ENCODE results near the gene GATB.
"Not testable (repeated sequence)": the region's sequence is repeated elsewhere in the genome, so short reads cannot be mapped to it uniquely, and the experiment has no call there.

Gene GATB

GRCh38 chr4:151736361-151736760 lies 24.4 kb downstream of the GATB start:
- Mint-ChIP-seq H3K4me3 (no peak overlapping the region), H3K36me3 (ENCODE audit: low read depth) (peaks cover 70% of the 10 kb centered on the region), H3K9me3 (peaks cover 41% of the 10 kb centered on the region), H3K27ac (no peak overlapping the region), H3K27me3 (no peaks in the 10 kb centered on the region), H3K4me1 (ENCODE audit: low read depth) (no peaks in the 10 kb centered on the region)
- intact Hi-C loops (cut with micrococcal nuclease) = no loop called here

- intact Hi-C loops (cut with micrococcal nuclease); H3K4me3 Mint-ChIP-seq; H3K27ac Mint-ChIP-seq; H3K27me3 Mint-ChIP-seq: not testable (repeated sequence)
- Mint-ChIP-seq H3K9me3 (peaks cover 14% of the 10 kb centered on the region), H3K4me1 (ENCODE audit: low read depth) (peaks cover 17% of the 10 kb centered on the region), H3K36me3 (ENCODE audit: low read depth) (peaks cover 52% of the 10 kb centered on the region)
Observed at GRCh38 chr4:151731670-151732069, 29.1 kb downstream of the GATB start.

GRCh38 chr4:151729731-151730559 lies 30.9 kb downstream of the GATB start:
- intact Hi-C loops (cut with micrococcal nuclease) = no loop called here
- no peak overlapping the region for H3K27ac Mint-ChIP-seq

GRCh38 chr4:151728679-151729078 lies 32.1 kb downstream of the GATB start:
- H3K27me3 Mint-ChIP-seq = no peaks in the 10 kb centered on the region
- H3K4me1 Mint-ChIP-seq (ENCODE audit: low read depth) = peaks cover 23% of the 10 kb centered on the region
- no peak overlapping the region for H3K4me3 Mint-ChIP-seq
- no peak overlapping the region for H3K27ac Mint-ChIP-seq
- H3K9me3 Mint-ChIP-seq = no peaks in the 10 kb centered on the region
- intact Hi-C loops (cut with micrococcal nuclease) = no loop called here
- peaks cover 29% of the 10 kb centered on the region for H3K36me3 Mint-ChIP-seq (ENCODE audit: low read depth)

More at GRCh38 chr4:151729731-151730559, 30.9 kb downstream of the GATB start:
- H3K27me3 Mint-ChIP-seq = no peaks in the 10 kb centered on the region
- H3K9me3 Mint-ChIP-seq = no peaks in the 10 kb centered on the region
- H3K4me1 Mint-ChIP-seq (ENCODE audit: low read depth) = peaks cover 17% of the 10 kb centered on the region
- peaks cover 38% of the 10 kb centered on the region for H3K36me3 Mint-ChIP-seq (ENCODE audit: low read depth)
- H3K4me3 Mint-ChIP-seq = no peak overlapping the region

GRCh38 chr4:151728006-151728405 lies 32.8 kb downstream of the GATB start:
- intact Hi-C loops (cut with micrococcal nuclease) = no loop called here
- Mint-ChIP-seq H3K27me3 (no peaks in the 10 kb centered on the region), H3K4me1 (ENCODE audit: low read depth) (peaks cover 23% of the 10 kb centered on the region), H3K4me3 (no peak overlapping the region), H3K36me3 (ENCODE audit: low read depth) (peaks cover 26% of the 10 kb centered on the region), H3K27ac (no peak overlapping the region), H3K9me3 (no peaks in the 10 kb centered on the region)

- H3K4me1 Mint-ChIP-seq (ENCODE audit: low read depth) = peaks cover 23% of the 10 kb centered on the region
- no peaks in the 10 kb centered on the region for H3K9me3 Mint-ChIP-seq
- H3K36me3 Mint-ChIP-seq (ENCODE audit: low read depth) = peaks cover 28% of the 10 kb centered on the region
- H3K4me3 Mint-ChIP-seq = no peak overlapping the region
- intact Hi-C loops (cut with micrococcal nuclease) = no loop called here
- H3K27me3 Mint-ChIP-seq = no peaks in the 10 kb centered on the region
- H3K27ac Mint-ChIP-seq = no peak overlapping the region
Observed at GRCh38 chr4:151727365-151727764, 33.4 kb downstream of the GATB start.

GRCh38 chr4:151725087-151725486 lies 35.7 kb downstream of the GATB start:
- H3K4me3 Mint-ChIP-seq = no peak overlapping the region
- H3K4me1 Mint-ChIP-seq (ENCODE audit: low read depth) = peaks cover 17% of the 10 kb centered on the region
- no peaks in the 10 kb centered on the region for H3K27me3 Mint-ChIP-seq
- no peak overlapping the region for H3K27ac Mint-ChIP-seq
- peaks cover 18% of the 10 kb centered on the region for H3K36me3 Mint-ChIP-seq (ENCODE audit: low read depth)
- intact Hi-C loops (cut with micrococcal nuclease) = no loop called here
- H3K9me3 Mint-ChIP-seq = no peaks in the 10 kb centered on the region

- Mint-ChIP-seq H3K36me3 (ENCODE audit: low read depth) (peaks cover 44% of the 10 kb centered on the region), H3K4me3 (no peak overlapping the region), H3K27ac (no peak overlapping the region), H3K4me1 (ENCODE audit: low read depth) (peaks cover 6% of the 10 kb centered on the region), H3K27me3 (no peaks in the 10 kb centered on the region), H3K9me3 (no peaks in the 10 kb centered on the region)
- intact Hi-C loops (cut with micrococcal nuclease) = no loop called here
Observed at GRCh38 chr4:151721916-151722315, 38.9 kb downstream of the GATB start.

GRCh38 chr4:151721466-151721865 lies 39.3 kb downstream of the GATB start:
- Mint-ChIP-seq H3K4me1 (ENCODE audit: low read depth) (peaks cover 6% of the 10 kb centered on the region), H3K27ac (no peak overlapping the region), H3K36me3 (ENCODE audit: low read depth) (peaks cover 48% of the 10 kb centered on the region), H3K4me3 (no peak overlapping the region), H3K27me3 (no peaks in the 10 kb centered on the region), H3K9me3 (no peaks in the 10 kb centered on the region)
- intact Hi-C loops (cut with micrococcal nuclease) = no loop called here

- H3K4me3 Mint-ChIP-seq = no peak overlapping the region
- H3K27me3 Mint-ChIP-seq = no peaks in the 10 kb centered on the region
- no peaks in the 10 kb centered on the region for H3K9me3 Mint-ChIP-seq
- H3K36me3 Mint-ChIP-seq (ENCODE audit: low read depth) = peaks cover 63% of the 10 kb centered on the region
- H3K27ac Mint-ChIP-seq = no peak overlapping the region
- intact Hi-C loops (cut with micrococcal nuclease) = no loop called here
- H3K4me1 Mint-ChIP-seq (ENCODE audit: low read depth) = peaks cover 6% of the 10 kb centered on the region
Observed at GRCh38 chr4:151719956-151720334, 40.9 kb downstream of the GATB start.

GRCh38 chr4:151718984-151719955 lies 41.5 kb downstream of the GATB start:
- Mint-ChIP-seq H3K4me3 (no peak overlapping the region), H3K36me3 (ENCODE audit: low read depth) (peaks cover 64% of the 10 kb centered on the region), H3K27me3 (no peaks in the 10 kb centered on the region), H3K4me1 (ENCODE audit: low read depth) (peaks cover 1% of the 10 kb centered on the region), H3K9me3 (no peaks in the 10 kb centered on the region), H3K27ac (no peak overlapping the region)
- intact Hi-C loops (cut with micrococcal nuclease) = no loop called here

- H3K27ac Mint-ChIP-seq = no peak overlapping the region
- no peaks in the 10 kb centered on the region for H3K4me1 Mint-ChIP-seq (ENCODE audit: low read depth)
- H3K36me3 Mint-ChIP-seq (ENCODE audit: low read depth) = peaks cover 68% of the 10 kb centered on the region
Observed at GRCh38 chr4:151717909-151718628, 42.7 kb downstream of the GATB start.

GRCh38 chr4:151717314-151717713 lies 43.5 kb downstream of the GATB start:
- no peaks in the 10 kb centered on the region for H3K9me3 Mint-ChIP-seq
- H3K4me3 Mint-ChIP-seq = no peak overlapping the region
- no peak overlapping the region for H3K27ac Mint-ChIP-seq
- peaks cover 60% of the 10 kb centered on the region for H3K36me3 Mint-ChIP-seq (ENCODE audit: low read depth)
- H3K4me1 Mint-ChIP-seq (ENCODE audit: low read depth) = no peaks in the 10 kb centered on the region
- intact Hi-C loops (cut with micrococcal nuclease) = no loop called here
- H3K27me3 Mint-ChIP-seq = no peaks in the 10 kb centered on the region

More at GRCh38 chr4:151717909-151718628, 42.7 kb downstream of the GATB start:
- Mint-ChIP-seq H3K27me3 (no peaks in the 10 kb centered on the region), H3K4me3 (no peak overlapping the region), H3K9me3 (no peaks in the 10 kb centered on the region)
- intact Hi-C loops (cut with micrococcal nuclease) = no loop called here

Measured in dendritic cell treated with granulocyte-macrophage colony-stimulating factor and Interleukin-4, amounts not matched to agents 40 ng/mL and 50 ng/mL, for 4 days (primary cell).